Suppressor macrophage treated with lipopolysaccharide for 4 hours (primary cell): ENCODE results near the gene KRTAP5-11.
"Not testable (repeated sequence)": the region's sequence is repeated elsewhere in the genome, so short reads cannot be mapped to it uniquely, and the experiment has no call there.

ENCODE experiments used
- DNase-seq: peaks from one replicate; pipeline ENCODE4 v3.0.0-alpha.2; 2020

Gene KRTAP5-11

DNA sequence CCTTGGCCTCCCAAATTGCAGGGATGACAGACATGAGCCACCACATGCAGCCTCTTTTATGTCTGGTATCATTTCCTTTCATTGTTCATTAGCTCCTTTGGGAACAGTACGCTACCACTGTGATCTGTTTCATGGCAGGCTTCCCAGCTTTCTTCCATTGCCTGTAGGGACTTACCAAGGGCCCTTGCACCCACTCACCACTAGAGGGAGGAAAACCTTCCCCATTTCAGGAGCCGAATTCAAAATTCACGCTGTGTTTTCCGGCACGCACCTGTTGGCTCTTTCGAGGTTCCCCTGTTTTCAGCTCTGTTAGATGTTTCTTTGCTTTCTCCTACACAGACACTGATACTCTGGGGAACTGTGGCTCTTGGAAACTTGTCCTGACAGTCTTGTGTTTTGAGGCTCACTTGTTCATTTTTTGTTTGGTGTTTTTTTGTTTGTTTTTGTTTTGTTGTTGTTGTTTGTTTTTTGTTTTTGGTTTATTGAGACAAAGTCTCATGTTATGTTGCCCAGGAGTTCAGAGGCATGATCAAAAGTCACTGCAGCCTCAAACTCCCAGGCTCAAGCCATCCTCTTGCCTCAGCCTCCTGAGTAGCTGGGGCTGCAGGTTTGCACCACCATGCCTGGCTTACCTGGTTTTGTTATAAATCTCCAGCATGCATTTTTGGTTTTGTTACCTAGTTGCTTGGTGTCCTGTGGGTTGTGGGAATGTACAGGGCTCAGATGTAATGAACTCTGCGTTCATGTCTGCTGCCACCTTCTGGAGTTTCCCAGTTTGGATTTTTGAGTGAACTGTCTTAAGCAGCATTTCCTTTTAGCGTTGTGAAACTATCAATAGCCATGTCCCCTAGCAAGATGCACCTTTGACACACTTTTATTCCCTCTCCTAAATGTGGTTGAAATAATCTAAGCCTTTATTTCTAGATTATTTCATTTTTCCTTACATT is 2.3 kb downstream of the KRTAP5-11 start:
- DNase-seq: peak; percentile 39

DNA sequence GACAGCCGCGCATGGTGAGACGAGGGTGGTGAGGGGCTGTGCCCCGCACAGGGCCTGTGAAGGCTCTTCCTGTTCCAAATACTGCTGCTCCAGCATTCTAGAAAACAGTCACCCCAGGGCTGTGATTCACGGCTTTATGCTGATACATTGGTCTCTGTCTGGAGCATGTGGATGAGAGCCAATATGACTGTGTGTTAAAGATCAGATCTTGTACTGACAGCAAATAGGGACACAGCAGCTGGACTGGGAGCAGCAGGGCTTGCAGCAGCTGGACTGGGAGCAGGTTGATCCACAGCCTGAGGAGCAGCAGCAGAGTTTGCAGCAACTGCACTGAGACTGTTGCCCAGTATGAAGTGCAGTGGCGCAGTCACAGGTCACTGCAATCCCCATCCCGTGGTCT is 3.2 kb downstream of the KRTAP5-11 start:
- DNase-seq: not testable (repeated sequence)

DNA sequence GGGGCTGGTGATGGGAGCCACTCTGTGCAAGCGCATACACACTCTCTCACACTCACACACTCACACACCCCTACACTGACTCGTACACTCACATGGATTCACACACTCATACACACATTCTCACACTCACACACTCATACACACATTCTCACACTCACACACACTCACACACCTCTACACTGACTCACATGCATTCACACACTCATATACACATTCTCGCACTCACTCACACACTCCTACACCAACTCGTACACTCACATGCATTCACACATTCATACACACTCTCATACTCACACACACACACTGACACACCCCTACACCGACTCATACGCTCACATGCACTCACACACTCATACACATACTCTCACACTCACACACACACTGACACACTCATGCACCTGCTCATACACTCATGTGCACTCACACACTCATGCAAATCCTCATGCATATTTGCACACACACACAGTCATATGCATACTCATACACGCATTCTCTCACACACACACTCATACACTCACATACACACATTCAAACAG is 5.1 kb downstream of the KRTAP5-11 start:
- DNase-seq: no peak

DNA sequence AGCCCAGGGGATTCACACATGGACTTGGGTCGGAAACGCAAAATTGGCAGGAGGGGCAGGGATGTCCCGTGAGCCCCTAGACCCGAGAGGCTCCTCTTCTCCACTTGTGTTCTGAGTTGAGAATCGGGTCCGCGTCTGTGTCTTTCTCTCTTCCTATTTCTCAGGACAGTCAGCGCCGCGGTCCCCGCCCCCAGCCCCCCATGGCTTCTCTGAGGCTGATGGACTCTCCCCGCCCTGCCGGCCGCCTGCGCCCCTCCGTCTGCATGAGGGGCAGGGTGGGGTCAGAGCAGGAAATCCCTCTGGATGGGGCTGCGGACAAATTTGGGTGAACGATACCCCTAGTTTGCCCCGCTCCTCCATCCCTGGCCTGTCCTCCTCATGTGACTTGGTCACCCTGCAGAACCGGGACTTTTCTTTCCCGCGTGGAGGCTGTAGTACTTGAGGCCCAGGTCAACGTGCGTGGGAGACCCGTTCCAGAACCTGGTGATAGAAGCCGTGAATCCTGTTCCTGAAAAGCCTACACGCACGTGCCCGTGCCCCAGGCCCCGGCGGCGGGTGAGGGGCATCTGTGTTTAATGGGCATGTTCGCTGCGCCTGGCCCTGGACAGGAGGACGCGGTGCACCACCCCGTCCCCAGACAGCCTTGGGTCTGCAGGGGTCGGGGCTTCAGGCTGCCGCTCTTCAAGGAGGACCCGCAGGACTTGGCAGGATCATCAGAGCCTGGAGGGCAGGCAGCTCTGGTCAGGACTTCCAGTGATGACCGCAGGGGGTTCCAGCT is 5.8 kb downstream of the KRTAP5-11 start:
- DNase-seq: not testable (repeated sequence)

DNA sequence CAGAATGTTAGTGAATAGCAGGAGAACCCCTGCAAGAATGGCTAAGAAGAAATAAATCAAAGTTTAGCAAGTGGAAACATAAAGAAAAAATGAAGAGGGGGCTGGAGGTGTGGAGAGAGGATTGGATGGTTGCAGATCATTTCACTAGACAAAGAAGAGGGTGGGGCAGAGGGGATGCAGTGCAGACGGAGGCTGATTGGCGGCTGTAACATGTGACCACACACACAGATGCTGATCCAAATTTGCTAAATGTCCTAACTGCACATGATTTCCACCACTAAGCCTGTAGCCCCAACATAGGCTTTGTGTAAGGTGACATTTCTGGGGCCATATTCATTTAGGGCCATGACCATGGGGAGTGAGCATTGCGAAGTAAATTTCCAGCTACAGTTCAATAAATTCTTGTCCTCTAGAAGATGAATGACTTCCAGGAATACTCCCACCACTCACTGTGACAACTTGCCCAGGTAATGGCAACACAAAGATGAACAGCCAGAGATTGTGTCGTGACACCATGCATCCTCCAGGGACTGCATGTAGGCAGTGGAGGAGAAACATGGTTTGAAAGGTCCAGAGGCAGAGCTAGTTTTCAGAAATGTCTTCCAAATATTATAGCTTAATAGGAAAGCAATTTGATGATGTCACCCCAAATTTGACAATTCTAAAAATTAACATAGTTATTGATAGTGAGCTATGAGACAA is 6.8 kb downstream of the KRTAP5-11 start:
- no peak for DNase-seq

DNA sequence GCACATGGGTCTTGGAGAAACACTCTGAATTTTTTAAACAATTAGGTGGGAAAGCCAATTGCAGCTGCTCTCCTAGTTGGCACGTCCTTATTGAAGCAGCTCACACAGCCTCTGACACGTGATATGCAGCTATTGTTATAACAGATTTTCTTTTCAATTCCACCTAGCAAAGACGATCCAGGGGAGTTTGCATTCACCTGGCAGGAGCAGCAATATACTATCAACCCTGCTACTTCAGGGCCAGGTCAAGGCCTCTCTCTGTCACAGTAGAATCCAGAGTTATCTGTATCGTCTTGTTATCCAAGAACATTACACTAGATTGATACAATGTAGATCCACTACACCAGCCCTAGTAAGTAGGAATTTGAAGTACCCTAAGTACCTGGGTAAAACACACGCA is 8.3 kb downstream of the KRTAP5-11 start:
- no peak for DNase-seq

DNA sequence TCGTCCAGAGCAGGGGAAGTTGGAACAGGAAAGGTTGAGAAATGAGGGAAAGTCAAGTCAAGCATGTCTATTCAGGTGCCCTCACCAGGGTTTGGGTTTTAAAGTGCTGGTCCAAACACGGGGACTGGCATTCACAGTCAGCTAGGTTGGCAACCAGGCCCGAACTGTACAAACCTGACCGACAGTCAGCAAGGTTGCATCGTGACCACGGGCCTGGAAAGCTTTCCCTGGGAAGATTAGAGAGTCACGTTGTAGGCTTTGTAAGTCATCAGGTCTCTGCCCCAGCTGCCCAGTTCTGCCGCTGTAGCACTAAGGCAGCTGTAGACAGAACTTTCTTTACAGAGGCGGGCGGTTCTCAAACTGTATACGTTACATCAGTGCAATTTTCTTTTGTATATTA is 9.9 kb downstream of the KRTAP5-11 start:
- DNase-seq: no peak

DNA sequence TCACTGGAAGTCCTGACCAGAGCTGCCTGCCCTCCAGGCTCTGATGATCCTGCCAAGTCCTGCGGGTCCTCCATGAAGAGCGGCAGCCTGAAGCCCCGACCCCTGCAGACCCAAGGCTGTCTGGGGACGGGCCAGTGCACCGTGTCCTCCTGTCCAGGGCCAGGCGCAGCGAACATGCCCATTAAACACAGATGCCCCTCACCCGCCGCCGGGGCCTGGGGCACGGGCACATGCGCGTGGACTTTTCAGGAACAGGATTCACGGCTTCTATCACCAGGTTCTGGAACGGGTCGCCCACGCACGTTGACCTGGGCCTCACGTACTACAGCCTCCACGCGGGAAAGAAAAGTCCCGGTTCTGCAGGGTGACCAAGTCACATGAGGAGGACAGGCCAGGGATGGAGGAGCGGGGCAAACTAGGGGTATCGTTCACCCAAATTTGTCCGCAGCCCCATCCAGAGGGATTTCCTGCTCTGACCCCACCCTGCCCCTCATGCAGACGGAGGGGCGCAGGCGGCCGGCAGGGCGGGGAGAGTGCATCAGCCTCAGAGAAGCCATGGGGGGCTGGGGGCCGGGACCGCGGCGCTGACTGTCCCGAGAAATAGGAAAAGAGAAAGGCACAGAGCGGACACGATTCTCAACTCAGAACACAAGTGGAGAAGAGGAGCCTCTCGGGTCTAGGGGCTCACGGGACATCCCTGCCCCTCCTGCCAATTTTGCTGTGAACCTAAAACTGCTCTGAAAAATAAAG is 11.4 kb downstream of the KRTAP5-11 start:
- not testable (repeated sequence) for DNase-seq

DNA sequence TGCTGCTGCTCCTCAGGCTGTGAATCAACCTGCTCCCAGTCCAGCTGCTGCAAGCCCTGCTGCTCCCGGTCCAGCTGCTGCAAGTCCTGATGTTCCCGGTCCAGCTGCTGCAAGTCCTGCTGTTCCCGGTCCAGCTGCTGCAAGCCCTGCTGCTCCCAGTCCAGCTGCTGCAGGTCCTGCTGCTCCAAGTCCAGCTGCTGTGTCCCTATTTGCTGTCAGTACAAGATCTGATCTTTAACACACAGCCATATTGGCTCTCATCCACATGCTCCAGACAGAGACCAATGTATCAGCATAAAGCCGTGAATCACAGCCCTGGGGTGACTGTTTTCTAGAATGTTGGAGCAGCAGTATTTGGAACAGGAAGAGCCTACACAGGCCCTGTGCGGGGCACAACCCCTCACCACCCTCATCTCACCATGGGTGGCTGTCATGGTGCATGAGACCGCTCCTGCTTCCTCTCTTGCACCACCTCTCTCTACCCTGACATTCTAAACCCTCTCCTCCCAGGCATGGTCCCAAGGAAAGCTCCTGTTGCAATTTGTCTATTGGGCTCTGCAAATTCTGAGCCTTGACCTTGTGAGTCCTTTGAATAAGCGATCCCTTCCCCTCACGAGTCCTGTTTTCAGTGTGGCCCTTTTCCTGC is 13.8 kb downstream of the KRTAP5-11 start:
- no peak for DNase-seq

DNA sequence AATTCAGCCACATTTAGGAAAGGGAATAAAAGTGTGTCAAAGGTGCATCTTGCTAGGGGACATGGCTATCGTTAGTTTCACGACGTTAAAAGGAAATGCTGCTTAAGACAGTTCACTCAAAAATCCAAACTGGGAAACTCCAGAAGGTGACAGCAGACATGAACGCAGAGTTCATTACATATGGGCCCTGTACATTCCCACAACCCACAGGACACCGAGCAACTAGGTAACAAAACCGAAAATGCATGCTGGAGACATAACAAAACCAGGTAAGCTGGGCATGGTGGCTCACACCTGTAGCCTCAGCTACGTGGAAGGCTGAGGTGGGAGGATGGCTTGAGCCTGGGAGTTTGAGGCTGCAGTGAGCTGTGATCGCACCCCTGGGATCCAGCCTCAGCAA is 15.0 kb downstream of the KRTAP5-11 start:
- DNase-seq: not testable (repeated sequence)

DNA sequence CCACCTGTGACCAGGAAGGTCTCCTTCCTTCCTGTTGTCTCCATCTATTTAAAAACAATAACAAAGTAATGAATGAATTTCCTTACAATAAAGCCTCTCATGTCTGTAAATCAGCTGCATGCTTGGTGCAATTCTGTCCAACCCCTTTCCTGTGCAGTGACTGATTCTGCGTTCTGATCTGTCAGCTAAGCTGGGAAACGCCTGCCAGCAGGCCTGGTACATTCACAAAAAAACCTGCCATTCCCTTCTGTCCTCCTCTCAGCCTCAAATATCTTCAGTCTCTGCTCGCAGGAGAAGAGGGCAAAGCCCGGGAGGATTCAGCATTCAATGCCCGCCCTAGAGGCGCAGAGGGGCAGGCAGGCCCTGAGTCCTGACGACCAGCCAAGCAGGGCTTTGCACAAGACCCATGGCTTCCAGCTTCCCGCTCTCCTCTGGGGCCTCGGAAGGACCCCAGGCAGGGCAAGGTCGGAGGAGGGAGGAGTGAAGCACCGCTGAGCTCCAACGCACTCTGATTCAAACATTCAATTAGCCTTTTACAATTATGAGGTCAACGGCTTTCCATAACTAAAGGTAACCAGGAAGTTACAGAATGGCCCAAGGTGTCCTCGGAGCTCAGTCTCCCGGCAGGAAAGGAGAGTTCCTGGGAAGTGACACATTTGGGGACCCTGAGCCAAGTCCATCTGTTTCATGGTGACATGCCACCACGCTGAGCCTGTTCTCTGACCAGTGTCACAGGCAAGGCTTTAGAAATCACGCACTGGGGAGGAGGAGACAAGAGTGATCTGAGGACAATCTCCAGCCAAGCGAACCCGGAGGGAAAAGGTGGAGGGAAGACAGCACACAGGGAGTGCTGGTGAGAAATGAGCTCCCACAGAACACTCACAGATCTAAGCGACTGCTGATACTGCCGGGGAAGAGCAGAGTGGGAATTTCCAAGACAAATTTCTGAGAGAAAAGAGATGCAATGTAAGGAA is 15.8 kb downstream of the KRTAP5-11 start:
- not testable (repeated sequence) for DNase-seq

DNA sequence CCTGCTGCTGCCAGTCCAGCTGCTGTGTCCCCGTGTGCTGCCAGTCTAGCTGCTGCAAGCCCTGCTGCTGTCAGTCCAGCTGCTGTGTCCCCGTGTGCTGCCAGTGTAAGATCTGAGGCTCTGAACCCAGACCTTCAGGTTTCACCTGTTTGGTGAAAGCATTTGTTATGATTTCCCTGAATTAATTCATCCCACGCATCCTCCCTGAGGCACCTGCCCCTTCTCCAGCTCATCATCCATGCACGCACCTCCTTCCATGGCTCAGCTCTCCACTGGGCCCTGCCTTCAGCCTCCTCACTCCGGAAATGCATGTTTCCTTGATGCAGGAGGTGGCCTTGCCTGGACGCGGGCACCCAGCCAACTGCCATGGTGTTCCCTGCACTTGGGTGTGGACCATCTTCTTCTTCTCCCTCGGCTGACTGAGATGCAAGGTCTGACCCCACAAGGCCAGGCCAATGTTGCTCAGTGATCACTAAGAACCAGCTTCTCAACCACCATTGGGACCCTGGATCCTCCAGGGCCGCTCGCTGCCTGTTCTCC is 16.5 kb downstream of the KRTAP5-11 start:
- DNase-seq: no peak

DNA sequence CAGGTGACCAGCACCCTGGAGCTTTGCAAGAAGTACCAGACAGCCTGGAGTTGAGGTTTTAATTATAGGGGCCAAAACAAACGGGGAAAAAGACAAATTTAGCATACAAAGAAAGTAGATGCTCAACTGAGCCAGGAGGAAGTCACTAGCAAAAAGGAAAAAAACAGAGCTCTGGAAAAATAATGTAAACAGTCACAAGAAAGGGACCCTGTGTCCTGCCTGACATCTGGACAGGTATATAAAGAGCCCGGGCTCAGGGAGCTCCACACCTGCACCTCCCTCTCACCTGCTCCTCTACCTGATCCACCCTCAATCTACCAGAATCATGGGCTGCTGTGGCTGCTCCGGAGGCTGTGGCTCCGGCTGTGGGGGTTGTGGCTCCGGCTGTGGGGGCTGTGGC is 17.4 kb downstream of the KRTAP5-11 start, which contains the start of gene KRTAP5-10:
Gene KRTAP5-10, plus strand, starts transcription at position 301 of the 400 bp plus-strand sequence. Its CDS starts 25 bp downstream, at position 326.
- DNase-seq: no peak

DNA sequence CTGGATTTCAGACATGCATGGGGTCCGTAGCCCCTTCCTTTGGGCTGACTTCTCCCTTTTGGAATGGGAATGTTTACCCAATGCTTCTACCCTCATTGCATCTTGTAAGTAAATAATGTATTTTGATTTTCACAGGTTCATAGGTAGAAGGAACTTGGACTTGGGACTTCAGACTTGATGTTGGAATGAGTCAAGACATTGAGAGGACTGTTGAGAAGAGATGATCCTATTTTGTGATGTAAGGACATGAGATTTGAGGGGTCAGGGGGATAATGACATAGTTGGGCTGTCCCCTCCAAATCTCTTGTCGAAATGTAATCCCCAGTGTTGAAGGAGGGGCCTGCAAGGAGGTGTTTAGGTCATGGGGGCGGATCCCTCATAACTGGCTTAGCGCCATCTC is 18.2 kb downstream of the KRTAP5-11 start:
- DNase-seq: no peak

DNA sequence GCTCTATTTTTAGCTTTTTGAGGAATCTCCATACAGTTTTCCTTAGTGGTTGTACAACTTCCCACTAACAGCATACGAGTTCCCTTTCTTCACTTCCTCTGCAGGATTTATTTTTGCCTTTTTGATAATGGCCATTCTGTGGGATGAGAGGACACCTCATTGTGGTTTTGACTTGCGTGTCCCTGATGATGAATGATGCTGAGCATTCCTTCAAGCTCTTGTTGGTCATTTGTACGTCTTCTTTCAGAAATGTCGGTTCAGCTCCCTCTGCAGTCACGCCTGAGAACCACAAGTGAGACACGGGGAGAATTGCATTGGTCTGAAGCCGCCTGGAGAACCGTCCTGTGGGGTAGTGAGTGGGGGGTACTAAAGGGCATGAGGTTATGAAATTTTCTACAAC is 19.3 kb downstream of the KRTAP5-11 start:
- peak; percentile 77 for DNase-seq

DNA sequence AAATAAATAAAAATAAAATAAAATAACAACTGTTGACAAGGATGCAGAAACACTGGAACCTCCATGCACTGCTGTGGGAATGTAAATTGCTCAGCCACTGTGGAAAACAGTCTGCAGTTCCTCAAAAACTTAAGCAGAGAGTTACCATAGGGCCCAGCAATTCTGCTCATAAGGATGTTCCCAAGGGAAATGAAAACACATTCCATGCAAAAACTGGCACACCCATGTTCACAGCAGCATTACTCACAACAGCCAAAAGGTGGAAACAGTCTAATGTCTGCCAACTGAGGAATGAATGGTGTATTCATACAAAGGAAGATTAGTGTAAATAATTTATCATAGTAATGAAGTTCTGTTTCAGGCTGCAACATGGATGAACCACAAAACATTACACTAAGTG is 20.6 kb downstream of the KRTAP5-11 start:
- no peak for DNase-seq

DNA sequence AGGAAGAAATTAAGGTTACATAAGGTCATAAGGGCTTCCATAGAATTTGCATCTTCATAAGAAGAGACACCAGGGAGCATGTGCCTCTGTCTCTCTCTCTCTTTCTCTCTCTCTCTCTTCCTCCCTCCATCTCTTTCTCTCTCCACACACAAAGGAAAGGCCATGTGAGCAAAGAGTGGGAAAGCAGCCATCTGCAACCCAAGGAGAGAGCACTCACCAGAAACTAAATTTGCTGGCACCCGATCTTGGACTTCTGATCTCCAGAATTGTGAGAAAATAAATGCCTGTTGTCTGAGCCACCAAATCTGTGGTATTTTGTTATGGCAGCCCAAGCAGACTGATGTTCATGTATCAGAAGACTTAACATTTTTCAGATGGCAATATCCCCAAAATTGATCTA is 23.7 kb downstream of the KRTAP5-11 start:
- no peak for DNase-seq

DNA sequence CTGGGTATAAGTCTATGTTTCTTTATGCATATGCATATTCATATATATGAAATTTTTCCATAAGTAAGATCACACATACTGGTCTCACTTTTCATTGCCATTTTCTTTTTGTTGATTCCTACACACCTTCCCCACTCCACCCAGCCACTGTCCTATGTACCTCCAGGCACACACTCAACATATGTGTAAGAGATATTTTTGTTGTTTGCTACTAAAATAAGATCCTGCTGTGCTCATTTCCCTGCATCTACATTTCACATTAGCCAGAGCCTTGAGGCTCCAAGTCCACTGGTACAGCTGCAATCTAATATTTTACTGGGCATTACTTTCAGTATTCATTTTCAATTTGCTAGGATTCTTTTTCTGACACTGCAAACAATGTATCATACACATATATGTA is 25.4 kb downstream of the KRTAP5-11 start:
- DNase-seq: no peak

DNA sequence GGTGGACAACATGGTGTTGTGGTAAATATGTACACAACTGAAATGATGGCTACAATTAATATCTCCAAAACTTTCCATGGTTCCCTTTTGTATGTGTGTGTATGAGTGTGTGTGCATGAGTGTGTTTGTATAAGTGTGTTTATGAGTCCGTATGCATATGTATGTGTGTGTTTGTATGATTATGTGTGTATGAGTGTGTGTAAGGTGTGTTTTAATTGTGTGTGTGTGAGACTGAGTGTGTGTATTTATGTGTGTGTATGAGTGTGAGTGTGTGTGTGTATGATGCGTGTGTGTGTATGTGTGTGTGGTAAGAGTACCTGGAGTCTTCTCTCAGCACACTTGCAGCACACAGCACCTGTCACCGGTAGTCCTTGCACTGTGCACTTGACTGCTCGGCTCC is 26.7 kb downstream of the KRTAP5-11 start:
- no peak for DNase-seq

DNA sequence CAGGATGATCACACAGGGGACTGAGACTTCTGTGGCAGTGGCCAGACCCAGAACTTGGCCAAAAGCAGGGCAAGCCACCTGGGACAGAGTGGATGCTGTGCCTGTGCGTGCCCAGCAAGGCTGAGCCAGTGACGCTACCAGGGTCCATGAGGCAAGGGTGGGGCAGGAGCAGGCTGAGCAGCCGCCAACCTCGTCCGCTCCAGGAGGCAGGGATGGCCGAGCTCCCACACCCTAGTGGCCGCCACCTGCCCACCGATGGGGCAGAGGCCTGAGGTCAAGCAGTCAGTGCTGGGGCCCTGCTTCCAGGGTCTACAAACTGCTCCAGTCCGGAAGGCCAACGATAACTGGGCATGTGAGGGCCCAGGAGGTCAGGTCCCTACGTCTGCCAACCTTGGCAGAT is 27.2 kb downstream of the KRTAP5-11 start:
- DNase-seq: no peak
